ENCODE results near the gene TRAP1. TPM values are rescaled to one million over a fixed set of nuclear protein-coding genes. Genes with fewer than 3 reads are reported as not detected.
"Not testable (repeated sequence)": the region's sequence is repeated elsewhere in the genome, so short reads cannot be mapped to it uniquely, and the experiment has no call there.

Gene TRAP1
- total RNA-seq, 1 experiment from 2014 or later = 63.8 TPM

DNA sequence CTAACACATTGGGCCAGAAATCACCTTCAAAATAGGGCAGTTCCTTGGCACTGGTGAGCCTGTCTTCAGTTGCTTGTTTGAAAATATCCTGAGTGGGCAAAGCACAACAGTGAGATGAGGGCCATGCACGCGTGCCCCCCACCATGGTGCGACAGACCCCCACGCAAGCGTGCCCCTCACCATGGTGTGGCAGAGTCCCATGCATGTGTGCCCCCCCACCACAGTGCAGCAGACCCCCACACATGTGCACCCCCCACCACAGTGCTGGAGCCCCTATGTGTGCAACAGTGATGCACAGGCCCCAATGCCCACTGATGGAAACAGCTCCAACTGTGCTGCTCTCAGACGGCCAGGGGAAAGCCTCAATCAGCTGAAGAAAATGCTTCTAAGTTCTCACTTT is 18.8 kb upstream of the TRAP1 start:
- no peak for DNase-seq (ENCODE audit: low spot score)

DNA sequence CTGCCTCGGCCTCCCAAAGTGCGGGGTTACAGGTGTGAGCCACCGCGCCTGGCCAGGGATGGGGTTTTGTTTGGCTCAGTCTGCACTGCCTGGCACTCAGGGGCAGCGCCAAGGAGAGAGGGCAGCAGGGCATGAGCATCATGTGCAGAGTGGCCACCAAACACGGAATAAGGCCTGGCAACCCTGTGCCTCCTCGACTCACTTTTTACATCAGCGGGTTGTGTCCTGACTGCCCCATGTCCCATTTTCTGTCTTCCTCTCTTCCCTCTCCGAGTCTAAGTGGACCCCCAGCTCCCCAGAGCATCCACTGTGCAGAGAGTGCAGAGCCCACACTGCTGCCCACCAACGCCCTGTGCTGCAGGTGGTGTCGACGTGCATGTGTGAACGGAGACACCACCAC is 18.2 kb upstream of the TRAP1 start:
- no peak for DNase-seq (ENCODE audit: low spot score)

DNA sequence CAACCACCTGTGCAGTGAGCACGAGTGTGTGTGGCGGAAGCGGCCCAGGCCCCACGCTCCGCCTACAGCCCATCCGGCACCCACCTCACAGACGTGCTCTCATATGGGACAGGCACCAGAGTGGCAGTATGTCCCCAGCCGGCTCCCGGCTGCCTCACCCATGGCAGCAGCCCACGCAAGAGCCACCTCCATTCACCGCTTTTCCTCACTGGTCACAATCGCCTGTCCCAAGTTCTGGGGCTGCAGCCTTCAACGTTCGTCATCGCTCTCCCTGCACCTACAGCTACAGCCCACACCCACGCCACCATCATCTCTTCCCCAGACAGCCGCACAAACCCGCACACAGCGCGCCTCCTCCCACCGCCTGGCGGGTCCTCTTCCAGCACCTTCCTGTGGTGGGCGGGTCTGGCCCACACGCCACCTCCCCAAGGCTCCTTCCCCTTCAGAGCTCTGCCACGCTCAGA is 17.5 kb upstream of the TRAP1 start:
- DNase-seq (ENCODE audit: low spot score) = no peak

DNA sequence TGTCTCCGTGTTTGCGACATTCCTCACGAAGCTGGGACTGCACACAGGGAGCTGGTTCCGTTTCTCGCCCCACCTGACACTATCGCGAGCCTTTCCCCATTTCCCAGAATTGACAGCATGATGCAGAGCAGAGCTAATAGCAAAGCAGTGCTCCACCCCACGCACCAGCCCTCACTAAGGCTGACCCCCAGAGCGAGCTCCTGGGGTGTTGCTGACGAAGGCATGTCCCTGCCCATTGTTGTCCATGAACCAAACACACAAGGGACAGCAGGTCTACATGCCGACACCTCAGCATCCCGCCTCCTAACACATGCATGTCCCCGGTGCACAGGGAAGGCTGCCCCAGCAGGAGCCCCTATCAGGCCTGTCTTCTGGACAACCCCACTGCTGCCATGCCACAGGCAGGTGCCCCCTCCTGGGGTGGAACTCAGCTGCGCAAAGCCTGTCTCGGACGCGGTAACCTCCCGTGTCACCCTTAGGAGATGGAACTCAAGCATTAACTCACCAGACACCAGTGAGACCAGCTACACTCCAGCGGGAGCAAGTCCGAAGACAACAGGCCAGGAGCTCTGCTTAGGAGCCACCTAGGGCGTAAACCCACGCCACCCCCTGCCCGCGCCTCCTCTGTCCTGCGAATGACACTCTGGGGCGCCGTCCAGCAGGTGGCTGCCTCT is 16.9 kb upstream of the TRAP1 start:
- DNase-seq (ENCODE audit: low spot score) = no peak

DNA sequence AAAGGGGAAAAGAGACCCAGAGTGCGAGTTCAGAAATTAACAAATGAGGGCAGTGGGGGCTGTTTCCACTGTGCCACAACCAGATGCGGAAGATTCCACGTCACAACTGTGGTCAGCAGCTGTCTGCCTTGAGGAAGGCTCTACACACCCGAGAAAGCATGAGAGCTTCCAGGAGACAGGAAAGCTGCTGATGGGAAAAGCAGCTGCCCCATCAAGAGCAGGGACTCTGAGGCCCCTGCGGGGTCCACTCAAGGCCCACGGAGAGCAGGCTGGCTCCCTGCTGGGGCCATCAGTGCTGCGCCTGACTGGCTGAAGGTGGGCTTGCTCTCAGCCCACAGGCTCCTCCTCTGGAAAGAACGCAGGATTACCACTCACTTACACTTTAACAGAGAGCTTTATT is 14.8 kb upstream of the TRAP1 start:
- no peak for DNase-seq (ENCODE audit: low spot score)

DNA sequence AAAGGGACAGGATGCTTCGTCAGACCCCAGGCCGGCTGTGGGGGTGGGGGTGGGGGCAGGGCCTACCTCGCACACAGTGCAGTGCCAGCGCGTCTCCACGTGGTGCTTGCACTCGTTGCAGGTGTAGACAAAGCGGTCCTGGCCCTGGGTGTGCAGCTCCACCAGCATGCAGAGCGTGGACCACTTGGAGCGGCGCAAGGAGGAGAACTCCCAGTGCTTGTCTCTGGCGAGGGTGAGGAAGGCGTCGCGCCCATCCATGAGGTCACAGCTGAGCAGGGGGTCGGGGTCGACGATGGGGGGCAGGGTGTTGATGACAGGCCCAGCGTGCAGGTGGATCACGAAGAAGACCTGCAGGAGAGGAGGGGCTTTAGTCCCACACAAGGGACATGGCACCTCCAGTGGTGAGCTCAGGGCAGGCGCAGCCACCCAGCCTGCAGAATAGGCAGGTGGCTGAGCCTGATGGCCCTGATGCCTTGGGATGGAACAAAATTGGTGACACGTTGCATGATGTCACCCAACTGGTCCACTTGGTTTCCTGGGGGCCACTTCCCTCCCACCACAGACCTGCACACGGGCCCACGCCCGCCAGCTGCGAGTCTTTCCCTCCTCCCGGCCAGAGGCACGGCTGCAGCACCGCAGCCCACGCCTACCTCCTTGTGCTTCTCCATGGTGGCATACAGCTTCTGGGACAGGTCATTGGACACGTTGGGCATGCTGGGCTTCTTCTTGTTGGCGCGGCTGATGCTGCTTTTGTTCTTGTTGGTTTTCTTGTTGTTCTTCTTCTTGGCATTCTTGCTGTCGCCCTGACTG is 14.0 kb upstream of the TRAP1 start:
- no peak for DNase-seq (ENCODE audit: low spot score)

DNA sequence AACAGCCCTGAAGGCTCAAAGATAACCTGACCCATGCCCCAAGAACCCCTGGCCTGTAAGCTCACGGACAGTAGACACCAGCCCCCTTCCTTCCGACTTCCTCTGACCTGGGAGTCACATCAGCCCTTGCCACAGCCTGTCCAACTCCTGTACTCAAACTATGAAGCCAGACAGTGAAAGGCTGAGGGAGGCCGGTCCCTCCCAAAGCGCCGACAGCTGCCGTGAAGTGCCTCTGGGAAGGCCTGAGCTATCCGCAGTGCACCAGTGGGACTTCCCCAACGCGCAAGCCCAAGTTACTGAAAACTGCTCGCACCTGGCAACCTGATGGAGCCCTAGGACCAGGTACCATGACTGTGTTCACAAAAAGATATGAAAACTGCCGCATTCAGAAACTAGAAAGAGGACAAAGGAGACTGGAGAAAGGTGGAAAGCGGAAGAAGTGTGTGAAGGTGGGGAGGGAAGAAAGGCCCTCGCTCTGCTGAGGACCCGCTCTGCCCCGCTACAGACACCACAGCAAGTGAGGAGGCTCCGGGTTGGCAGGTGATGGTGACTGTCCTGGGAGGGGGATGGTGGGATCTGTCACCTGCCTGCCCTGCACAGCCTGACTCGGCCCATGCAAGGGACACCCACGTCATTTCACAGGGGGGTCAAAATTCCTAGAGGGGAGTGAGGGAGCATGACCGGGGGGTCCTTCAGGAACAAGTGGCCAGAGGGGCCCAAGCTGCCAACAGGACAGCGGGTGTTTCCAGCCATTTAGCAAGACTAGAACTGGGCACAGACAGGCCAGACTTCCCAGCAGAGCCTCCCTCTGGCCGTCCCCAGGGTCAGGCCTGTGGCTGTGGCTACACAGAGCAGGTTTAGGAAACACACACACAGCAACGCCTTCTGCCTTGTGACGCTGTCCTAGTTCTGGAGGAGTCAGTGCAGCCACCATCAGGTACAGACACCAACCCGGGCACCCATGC is 13.1 kb upstream of the TRAP1 start:
- DNase-seq (ENCODE audit: low spot score) = no peak

- DNase-seq (ENCODE audit: low spot score) = no peak
Observed at GRCh38 chr16:3729161-3730112, 12.1 kb upstream of the TRAP1 start.

- DNase-seq (ENCODE audit: low spot score) = no peak
Observed at GRCh38 chr16:3728424-3729160, 11.3 kb upstream of the TRAP1 start.

- no peak for DNase-seq (ENCODE audit: low spot score)
Observed at GRCh38 chr16:3727806-3728381, 10.6 kb upstream of the TRAP1 start.

- DNase-seq (ENCODE audit: low spot score) = no peak
Observed at GRCh38 chr16:3726021-3726687, 8.8 kb upstream of the TRAP1 start.

GRCh38 chr16:3725276-3725675 is 8.0 kb upstream of the TRAP1 start:
- no peak for DNase-seq (ENCODE audit: low spot score)

- DNase-seq (ENCODE audit: low spot score) = no peak
Observed at GRCh38 chr16:3722508-3722907, 5.2 kb upstream of the TRAP1 start.

DNA sequence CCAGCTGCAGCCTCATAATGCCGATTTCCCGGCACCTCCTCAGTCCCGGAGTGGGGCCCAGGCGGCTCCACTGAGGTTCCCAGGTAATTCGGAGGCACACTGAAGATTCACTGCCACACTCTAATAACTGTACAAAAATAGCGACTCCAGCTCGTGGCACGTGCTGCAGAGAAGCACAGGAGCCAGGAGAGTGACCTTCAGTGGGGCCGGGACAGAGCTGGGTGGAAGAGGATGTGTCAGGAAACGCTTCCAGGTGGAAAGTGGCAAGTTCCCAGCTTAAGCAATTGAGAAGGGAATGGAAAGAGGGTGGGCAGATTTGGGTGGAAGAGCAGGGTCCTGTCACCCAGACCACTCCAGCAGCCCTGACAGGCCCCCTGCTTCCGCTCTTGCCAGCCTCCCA is 3.1 kb upstream of the TRAP1 start:
- no peak for DNase-seq (ENCODE audit: low spot score)

DNA sequence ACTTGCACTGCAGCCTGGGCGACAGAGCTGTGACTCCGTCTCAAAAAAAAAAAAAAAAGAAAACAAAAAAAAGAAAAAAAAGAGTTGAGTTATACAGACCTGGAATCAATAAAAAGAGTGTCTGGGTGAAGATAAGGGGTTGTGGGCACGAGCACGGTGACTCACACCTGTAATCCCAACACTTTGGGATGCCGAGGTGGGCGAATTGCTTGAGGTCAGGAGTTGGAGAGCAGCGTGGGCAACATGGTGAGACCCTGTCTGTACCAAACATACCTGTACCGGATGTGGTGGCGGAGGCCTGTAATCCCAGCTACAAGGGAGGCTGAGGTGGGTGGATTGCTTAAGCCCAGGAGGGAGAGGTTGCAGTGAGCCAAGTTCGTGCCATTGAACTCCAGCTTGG is 1.3 kb upstream of the TRAP1 start:
- no peak for DNase-seq (ENCODE audit: low spot score)

GRCh38 chr16:3718019-3718391 is 681 bp upstream of the TRAP1 start:
- no peak for DNase-seq (ENCODE audit: low spot score)

DNA sequence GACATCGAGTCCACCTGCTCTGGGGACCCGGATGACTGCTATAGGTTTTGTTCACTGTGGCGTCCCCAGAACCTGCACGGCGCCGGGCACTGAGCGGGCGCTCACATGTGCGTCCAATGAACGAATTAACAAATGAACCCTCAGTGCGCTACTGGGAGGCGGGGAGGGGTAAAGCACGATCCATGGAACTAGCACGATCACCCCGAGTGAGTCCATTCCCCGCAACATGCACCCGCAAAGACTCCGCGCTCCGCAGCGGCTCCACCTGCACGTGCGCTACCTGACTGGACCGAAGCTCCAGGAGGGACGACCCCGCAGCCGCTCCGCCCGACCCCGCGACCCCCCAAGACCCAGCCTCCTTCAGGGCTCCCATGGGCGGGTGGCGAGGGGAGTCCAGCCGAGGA is 491 bp downstream of the TRAP1 start:
- no peak for DNase-seq (ENCODE audit: low spot score)

GRCh38 chr16:3715430-3715829 is 1.9 kb downstream of the TRAP1 start:
- no peak for DNase-seq (ENCODE audit: low spot score)

GRCh38 chr16:3714378-3714777 is 2.9 kb downstream of the TRAP1 start:
- DNase-seq (ENCODE audit: low spot score) = not testable (repeated sequence)
